Nephron (organoid): ENCODE measurements around the gene BACH1.

Experiments
- H3K27ac Mint-ChIP-seq, 3 experiments: 2 replicates each; pipeline ENCODE4 v1.8.0; 2020; ENCODE audit warnings: mixed read lengths in 3 of 3, mild to moderate bottlenecking in 2 of 3, moderate library complexity in 1 of 3
- H3K27me3 Mint-ChIP-seq: 2 replicates; pipeline ENCODE4 v1.8.0; 2021; ENCODE audit warnings: low read depth, mild to moderate bottlenecking, moderate library complexity, mixed read lengths
- H3K36me3 Mint-ChIP-seq: 2 replicates; pipeline ENCODE4 v1.8.0; 2020; ENCODE audit warnings: low read depth, mixed read lengths
- H3K4me1 Mint-ChIP-seq: 2 replicates; pipeline ENCODE4 v1.8.0; 2020; ENCODE audit warnings: mixed read lengths
- H3K4me3 Mint-ChIP-seq, 3 experiments: 2 replicates each; pipeline ENCODE4 v1.8.0; 2020; ENCODE audit warnings: mild to moderate bottlenecking in 3 of 3, mixed read lengths in 3 of 3, moderate library complexity in 2 of 3
- H3K9me3 Mint-ChIP-seq: 2 replicates; pipeline ENCODE4 v1.8.0; 2020; ENCODE audit warnings: mixed read lengths
- TF ChIP-seq, protein P1 (sequence below), 3 experiments: fragments of 200-600 bp; sonication (generic); IDR thresholded peaks; one replicate each; pipeline ENCODE4 v1.5.0; 2021; ENCODE audit warnings: antibody characterized with exemption in 3 of 3; ENCODE audit not compliant: unreplicated experiment in 3 of 3

BACH1 gene

GRCh38 chr21:29288239-29288638 lies 10.5 kb upstream of the BACH1 start:
- Mint-ChIP-seq H3K9me3 (peaks cover 2% of the 10 kb centered on the region), H3K27me3 (no peaks in the 10 kb centered on the region), H3K36me3 (no peaks in the 10 kb centered on the region), H3K4me3 (no peak overlapping the region), H3K4me1 (no peaks in the 10 kb centered on the region), H3K27ac (no peak overlapping the region)
- TF ChIP-seq, protein P1, sequence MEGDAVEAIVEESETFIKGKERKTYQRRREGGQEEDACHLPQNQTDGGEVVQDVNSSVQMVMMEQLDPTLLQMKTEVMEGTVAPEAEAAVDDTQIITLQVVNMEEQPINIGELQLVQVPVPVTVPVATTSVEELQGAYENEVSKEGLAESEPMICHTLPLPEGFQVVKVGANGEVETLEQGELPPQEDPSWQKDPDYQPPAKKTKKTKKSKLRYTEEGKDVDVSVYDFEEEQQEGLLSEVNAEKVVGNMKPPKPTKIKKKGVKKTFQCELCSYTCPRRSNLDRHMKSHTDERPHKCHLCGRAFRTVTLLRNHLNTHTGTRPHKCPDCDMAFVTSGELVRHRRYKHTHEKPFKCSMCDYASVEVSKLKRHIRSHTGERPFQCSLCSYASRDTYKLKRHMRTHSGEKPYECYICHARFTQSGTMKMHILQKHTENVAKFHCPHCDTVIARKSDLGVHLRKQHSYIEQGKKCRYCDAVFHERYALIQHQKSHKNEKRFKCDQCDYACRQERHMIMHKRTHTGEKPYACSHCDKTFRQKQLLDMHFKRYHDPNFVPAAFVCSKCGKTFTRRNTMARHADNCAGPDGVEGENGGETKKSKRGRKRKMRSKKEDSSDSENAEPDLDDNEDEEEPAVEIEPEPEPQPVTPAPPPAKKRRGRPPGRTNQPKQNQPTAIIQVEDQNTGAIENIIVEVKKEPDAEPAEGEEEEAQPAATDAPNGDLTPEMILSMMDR (IDR thresholded peaks at IDR 0.05; ENCODE audit: unreplicated experiment in 3 of 3), result no peak

DNA sequence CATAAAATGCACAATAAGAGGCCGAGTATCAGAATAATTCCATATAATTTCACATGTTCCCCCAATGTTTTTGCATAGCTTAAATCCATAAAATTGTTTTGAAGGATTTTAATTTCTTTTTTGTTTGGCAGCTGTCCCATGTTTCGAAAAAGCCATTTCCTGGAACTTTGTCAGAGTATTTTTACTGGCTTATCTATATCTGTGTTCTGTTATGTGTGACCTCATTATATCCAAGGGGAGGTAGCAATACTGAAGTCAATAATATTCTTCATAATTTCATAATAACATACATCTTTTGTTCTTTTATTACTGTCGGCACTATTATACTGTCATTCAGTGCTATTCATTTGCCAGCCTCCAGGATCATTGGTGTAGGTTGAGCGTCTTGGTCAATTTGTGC lies 9.4 kb upstream of the BACH1 start:
- H3K4me3 Mint-ChIP-seq, result no peak overlapping the region
- H3K27ac Mint-ChIP-seq, result no peak overlapping the region
- no peaks in the 10 kb centered on the region for H3K4me1 Mint-ChIP-seq
- no peaks in the 10 kb centered on the region for H3K36me3 Mint-ChIP-seq
- TF ChIP-seq, protein P1 (IDR thresholded peaks at IDR 0.05; ENCODE audit: unreplicated experiment in 3 of 3), result no peak
- H3K27me3 Mint-ChIP-seq, result no peaks in the 10 kb centered on the region
- peaks cover 4% of the 10 kb centered on the region for H3K9me3 Mint-ChIP-seq

DNA sequence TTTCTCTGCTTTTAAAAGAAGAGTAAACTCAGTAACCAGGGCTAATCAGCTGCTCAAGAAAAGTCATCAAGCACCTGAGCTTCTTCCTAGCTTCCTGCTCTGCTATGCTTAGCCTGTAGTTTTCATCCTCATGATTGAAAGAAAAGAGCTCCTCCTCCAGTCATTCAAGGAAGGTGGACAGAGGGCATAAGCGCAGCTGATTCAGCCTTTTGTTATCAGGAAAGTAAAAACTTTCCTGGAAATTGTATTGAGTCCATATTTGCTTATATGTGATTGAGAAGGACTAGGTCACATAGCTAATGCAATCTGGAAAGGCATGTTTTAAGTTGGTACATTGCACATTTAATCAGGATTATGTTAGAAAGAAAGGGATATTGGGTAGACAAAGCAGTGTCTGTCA lies 8.5 kb upstream of the BACH1 start:
- H3K36me3 Mint-ChIP-seq, result no peaks in the 10 kb centered on the region
- peaks cover 5% of the 10 kb centered on the region for H3K9me3 Mint-ChIP-seq
- H3K4me3 Mint-ChIP-seq, result no peak overlapping the region
- H3K27me3 Mint-ChIP-seq, result no peaks in the 10 kb centered on the region
- no peaks in the 10 kb centered on the region for H3K4me1 Mint-ChIP-seq
- TF ChIP-seq, protein P1 (IDR thresholded peaks at IDR 0.05; ENCODE audit: unreplicated experiment in 3 of 3), result no peak
- no peak overlapping the region for H3K27ac Mint-ChIP-seq

GRCh38 chr21:29293495-29293894 lies 5.2 kb upstream of the BACH1 start:
- Mint-ChIP-seq H3K9me3 (peaks cover 15% of the 10 kb centered on the region), H3K27ac (no peak overlapping the region), H3K27me3 (no peaks in the 10 kb centered on the region), H3K4me3 (no peak overlapping the region), H3K4me1 (no peaks in the 10 kb centered on the region), H3K36me3 (peaks cover 9% of the 10 kb centered on the region)
- TF ChIP-seq, protein P1 (IDR thresholded peaks at IDR 0.05; ENCODE audit: unreplicated experiment in 3 of 3), result no peak

DNA sequence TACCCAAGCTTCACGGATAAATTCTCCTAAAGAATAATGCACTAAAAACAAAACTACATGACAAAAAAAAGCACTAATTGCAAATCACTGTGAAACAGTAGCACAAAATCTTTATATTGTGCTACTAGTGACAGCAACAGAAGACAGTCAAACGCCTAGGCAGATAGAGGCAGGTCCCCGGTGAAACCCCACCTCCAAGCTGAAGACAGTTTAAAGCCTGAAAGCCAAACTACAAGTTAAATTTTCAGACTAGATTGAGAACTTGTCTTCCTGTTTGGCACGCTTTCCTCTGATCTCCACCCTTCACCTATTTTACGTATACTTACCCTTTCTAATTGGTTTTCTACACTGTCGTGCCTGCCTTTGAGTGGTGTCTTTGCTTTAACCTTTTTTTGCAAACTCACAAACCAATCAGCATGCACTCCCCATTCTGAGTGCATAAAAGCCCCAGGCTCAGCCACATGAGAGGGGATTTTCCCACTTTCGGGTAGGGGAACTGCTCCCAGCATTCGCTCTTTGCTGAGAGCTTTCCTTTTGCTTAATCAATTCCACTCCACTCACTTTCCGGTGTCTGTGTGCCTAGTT lies 3.6 kb upstream of the BACH1 start:
- Mint-ChIP-seq H3K9me3 (peaks cover 15% of the 10 kb centered on the region), H3K4me1 (peaks cover 9% of the 10 kb centered on the region), H3K27me3 (no peaks in the 10 kb centered on the region), H3K36me3 (peaks cover 9% of the 10 kb centered on the region), H3K27ac (no peak overlapping the region), H3K4me3 (peak overlapping the region in 1 of 3 experiments; percentile 54)
- TF ChIP-seq, protein P1 (IDR thresholded peaks at IDR 0.05; ENCODE audit: unreplicated experiment in 3 of 3), result no peak

- Mint-ChIP-seq H3K27me3 (no peaks in the 10 kb centered on the region), H3K4me1 (peaks cover 20% of the 10 kb centered on the region), H3K9me3 (peaks cover 15% of the 10 kb centered on the region), H3K27ac (no peak overlapping the region), H3K36me3 (peaks cover 9% of the 10 kb centered on the region), H3K4me3 (peak overlapping the region in 1 of 3 experiments; percentile 34)
- TF ChIP-seq, protein P1 (IDR thresholded peaks at IDR 0.05; ENCODE audit: unreplicated experiment in 3 of 3), result no peak
These were observed 2.3 kb upstream of the BACH1 start for GRCh38 chr21:29296446-29296845.
